ENCODE data around the gene RNU1-4. TPM values are rescaled to one million over a fixed set of nuclear protein-coding genes. Genes with fewer than 3 reads are reported as not detected.
"Not testable (repeated sequence)": the region's sequence is repeated elsewhere in the genome, so short reads cannot be mapped to it uniquely, and the experiment has no call there.

RNU1-4 gene
- total RNA-seq, 1 experiment from 2014 or later = 832 TPM

DNA sequence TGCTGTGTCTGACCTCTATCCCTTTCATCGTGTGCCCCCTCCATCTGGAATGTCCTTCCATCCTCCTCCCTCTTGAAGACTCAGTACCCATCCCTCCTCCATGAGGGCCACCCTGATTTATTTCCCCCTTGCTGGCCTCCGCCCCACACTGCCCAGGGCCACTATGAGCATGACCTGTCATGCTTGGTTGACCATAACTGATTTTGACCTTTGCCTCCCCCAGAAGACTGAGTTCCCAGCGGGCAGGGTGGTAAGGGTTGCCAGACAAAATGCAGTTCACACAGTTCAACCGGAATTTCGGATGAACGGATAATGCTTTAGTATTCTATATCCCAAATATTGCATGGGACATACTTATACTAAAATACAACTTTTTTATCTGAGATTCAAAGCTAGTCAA, 31.6 kb upstream of the RNU1-4 start:
- DNase-seq (ENCODE audit: low read depth) = not testable (repeated sequence)

- not testable (repeated sequence) for DNase-seq (ENCODE audit: low read depth)
Observed at GRCh38 chr1:16709659-16710087, 30.6 kb upstream of the RNU1-4 start.

GRCh38 chr1:16710618-16711017, 29.7 kb upstream of the RNU1-4 start:
- DNase-seq (ENCODE audit: low read depth) = not testable (repeated sequence)

DNA sequence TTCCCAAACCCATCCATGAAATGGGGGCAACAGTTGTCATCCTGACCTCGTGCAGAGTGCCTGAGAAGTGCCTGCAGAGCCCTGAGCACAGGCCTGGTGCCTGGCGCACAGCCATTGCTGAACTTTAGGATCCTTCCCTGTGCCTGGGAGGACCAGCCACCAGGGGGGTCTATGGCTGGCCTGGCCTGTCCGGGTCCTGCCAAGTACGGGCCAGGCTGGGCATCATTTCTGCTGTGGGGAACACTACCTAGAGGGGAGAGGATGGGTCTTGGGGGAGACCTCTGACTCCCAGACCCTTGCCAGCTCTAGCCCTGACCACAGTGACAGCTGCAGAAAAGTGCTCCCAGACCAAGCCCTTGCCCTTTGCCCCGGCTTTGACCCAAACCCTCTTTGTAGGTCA, 28.2 kb upstream of the RNU1-4 start:
- DNase-seq (ENCODE audit: low read depth) = not testable (repeated sequence)

DNA sequence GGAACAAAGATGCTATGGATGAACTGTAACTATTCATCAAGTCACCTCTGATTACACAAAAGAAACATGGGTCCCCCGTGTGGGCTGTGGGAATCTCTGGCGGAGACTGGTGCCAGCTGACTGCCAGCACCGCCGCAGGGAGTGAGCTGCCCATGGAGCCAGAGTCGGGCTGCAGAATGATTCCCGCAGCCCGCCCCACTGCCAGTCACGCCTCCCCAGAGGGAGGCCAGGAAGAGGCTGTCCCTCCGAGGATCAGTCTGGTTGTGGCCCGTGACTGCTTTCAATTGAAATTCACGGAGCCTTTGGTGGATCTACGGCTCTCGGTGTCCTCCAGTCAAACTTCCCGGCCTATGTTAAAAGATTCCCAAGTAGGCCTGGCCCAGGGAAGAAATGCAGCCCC, 27.7 kb upstream of the RNU1-4 start:
- peak; percentile 22 for DNase-seq (ENCODE audit: low read depth)

DNA sequence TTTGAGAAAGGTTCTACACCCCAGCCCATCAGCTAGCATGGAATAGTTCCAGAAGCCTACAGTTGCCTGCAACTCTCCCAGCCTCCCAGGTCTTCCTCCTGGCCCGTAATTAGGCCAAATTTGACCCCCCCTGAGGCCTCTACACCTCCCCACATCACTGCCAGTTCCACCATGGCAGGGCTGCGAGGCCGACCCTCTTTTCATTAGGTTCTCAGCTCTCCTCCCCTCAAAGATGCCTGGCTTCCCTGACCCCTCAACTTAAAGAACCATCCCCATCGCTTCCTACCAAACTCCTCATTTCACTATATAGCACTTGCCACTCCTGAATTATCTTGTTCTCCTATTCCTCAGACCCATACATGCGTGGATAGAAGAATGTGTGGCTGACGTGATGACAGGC, 27.3 kb upstream of the RNU1-4 start:
- not testable (repeated sequence) for DNase-seq (ENCODE audit: low read depth)

DNA sequence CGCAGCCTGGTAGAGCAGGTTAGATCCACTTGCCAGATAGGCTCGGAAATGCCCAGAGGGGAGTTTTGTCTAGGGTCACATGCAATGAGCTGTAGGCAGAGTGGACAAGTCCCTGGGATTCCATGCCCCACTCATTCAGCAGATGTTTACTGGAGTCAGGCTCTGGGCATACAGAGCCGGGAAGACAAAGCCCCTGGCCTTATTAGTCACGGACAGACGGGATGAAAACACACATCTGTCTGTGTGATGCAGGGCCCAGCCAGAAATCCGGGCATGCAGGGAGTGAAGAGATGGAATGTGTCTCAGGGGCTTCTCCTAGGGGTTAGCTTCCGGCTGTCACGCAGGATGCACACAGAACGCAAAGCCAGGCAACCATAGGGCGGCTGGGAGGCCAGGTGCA, 26.8 kb upstream of the RNU1-4 start:
- DNase-seq (ENCODE audit: low read depth) = not testable (repeated sequence)

DNA sequence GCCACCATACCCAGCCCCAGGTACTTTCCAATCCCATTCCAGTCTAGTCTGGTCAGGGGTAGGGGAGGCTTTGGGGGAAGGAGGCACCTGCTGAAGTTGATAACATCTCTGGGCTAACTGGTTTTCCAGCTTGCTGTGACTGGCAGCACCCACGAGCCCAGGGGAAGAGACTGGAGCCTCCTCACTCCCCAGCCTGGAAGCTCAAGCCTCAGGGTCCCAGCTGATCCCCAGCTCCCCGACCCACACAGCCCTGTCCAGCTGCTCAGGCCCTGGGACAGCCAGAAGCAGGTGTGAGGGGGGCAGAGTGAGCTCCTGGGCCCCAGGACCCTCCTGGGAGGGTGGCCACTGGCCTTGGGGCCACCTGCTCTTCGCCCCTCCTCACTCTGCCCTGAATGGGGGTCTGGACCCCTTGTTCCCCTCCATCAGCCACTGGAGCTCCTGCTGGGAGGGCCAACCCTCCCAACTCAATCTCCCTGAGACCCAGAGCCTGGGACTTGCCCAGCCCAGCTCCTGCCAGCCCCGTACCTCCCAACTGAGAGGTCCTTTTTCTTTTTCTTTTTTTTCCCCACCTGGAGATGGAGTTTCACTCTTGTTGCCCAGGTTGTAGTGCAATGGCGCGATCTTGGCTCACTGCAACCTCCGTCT, 23.5 kb upstream of the RNU1-4 start:
- peak; percentile 9 for DNase-seq (ENCODE audit: low read depth)

- peak; percentile 37 for DNase-seq (ENCODE audit: low read depth)
Observed at GRCh38 chr1:16717336-16718098, 22.8 kb upstream of the RNU1-4 start.

- not testable (repeated sequence) for DNase-seq (ENCODE audit: low read depth)
Observed at GRCh38 chr1:16718099-16718907, 22.0 kb upstream of the RNU1-4 start.

DNA sequence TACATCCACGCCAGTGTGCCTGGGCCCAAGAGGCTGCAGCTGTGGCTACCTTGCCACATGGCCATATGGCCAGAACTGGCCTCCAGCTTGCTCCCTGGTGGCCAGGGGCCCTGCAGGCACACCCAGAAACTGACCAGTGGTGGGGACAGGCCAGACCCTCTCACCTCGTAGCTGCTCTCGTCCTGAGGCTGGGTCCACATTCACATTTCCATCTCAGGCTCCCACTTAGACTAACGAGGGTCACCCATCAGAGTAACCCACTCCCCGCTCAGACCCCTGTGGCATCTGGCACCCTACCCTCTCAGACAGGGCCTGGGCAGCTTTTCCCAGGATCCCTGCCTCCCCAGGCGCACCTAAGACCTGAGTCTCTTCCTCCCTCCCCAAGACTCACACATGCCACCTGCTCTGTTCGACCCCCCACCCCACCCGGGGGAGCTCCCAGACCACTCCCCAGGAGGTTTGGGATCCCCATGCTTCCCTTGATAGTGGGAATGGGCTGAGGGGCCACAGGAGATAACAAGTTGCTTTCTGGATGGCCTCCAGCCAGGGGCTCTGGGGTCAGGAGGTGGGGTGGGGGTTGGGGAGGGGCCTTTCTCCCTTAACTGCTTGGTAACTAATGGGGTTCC, 21.3 kb upstream of the RNU1-4 start:
- peak; percentile 4 for DNase-seq (ENCODE audit: low read depth)

- peak; percentile 9 for DNase-seq (ENCODE audit: low read depth)
Observed at GRCh38 chr1:16719571-16720350, 20.6 kb upstream of the RNU1-4 start.

DNA sequence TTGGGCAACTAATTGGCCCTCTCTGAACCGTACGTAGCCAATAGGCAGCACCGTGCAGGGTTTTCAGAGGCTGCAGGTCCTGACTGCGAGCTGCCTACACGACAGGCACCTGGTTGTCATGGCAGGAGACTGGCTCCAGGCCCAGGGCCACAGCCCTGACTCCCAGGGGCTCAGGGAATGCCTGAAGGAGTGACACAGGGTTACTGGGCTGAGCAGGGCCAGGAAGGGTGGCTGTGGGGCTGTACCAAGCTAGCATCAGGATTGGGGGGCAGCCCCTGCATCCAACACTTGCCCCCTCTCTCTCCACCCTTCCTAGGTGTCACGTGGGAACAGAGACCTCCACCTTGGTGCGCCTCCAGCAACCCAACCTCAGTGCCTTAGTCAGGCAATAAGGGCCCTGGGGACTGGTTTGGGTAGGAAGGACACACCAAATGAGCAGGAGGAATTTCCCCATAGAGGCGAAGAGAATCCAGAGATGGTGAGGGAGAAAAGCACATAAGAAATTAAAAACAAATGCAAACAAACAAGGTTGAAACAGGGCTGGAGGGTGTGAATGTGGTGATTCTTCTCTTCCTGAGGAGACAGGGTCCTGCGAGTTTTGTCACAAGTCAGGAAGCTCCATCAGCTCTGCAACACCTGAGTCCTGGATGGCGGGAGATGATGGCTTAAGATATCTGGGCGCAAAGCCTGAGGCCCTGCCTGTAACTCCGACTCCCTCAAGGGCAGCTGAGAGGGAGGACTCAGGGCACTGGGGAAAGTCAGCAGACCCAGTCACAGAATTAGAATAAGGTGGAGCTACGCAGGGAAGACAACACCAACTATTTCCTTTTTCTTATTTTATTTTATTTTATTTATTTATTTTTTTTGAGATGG, 19.7 kb upstream of the RNU1-4 start:
- peak; percentile 7 for DNase-seq (ENCODE audit: low read depth)

- peak; percentile 4 for DNase-seq (ENCODE audit: low read depth)
Observed at GRCh38 chr1:16721871-16722641, 18.3 kb upstream of the RNU1-4 start.

- DNase-seq (ENCODE audit: low read depth) = peak; percentile 7
Observed at GRCh38 chr1:16724718-16725438, 15.4 kb upstream of the RNU1-4 start.

DNA sequence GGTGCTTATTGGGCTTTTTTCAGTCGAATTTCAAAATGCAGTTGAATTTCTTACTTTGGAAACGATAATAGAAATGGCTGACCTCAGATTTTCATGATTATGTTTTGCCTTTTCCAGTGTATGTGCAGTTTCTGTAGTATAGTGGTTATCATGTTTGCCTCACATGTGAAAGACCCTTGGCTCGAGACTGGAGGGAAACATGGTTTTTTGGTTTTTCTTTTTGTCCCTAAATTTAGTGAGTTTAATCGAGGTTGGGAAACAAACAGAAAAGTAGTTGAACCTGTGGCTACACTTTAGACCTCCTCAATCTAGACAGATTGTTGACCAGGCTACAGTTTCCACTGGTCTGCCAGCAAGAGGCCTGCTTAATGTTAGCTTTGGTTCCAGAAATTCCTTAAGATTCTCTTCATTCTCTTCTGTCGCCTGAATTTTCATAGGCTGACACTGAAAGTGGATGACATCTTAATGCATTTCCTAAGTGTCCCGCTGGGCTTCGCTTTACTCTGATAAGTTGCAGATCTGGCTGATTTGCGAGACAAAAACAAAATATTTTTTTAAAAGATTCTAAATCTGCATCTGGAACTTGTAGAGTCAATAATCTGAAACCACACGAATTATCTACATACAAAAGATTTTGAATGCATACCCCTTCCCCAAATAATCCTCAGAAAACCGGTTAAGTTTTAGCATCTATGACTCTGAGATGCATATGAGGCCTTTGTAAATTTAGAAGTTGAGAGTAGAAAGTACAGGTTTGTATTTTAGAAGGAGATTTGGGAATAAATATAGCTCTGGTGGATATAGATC, 14.7 kb upstream of the RNU1-4 start:
- not testable (repeated sequence) for DNase-seq (ENCODE audit: low read depth)

DNA sequence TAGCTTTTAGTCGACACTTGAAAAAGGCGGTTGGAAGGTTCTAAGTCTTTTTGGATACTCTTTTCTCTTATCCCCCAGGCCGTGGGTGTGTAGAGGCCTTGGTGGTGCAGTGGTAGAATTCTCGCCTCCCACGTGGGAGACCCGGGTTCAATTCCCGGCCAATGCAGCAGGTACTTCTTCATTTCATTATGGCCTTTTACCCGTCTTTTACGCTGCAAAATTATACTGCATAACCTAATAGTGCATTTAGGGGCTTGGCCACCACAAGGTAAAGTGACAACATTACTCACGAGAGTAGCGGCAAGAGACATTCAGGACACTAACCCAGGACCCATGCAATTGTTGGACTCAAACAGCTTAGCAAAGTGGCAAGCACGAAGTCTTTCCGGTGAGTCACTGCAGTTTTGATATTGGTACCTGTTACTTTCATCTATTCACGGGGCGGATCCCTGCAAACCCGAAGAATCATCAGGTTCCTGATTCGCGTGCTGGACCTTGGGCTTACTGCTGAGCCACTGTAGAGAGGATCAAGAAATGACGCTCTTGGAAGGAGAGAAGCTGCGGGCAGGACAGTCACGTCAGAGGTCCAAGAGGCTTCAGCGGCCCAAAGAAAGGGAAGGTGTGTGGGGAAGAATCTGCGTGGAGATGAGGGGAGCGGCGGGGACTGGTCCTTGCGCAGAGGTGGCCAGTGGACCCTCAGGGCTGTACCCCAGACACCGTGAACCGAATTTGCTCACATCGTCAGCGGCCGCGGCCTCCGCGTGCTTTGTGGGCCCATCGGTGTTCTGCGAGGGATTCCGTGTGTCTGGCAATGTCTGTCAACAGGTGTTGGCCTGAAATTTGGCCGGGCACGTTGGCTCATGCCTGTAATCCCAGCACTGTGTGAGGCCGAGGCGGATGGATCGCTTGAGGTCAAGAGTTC, 12.9 kb upstream of the RNU1-4 start:
- peak; percentile 94 for DNase-seq (ENCODE audit: low read depth)
